ENCODE results near the gene DLGAP1. TPM values are rescaled to one million over a fixed set of nuclear protein-coding genes. Genes with fewer than 3 reads are reported as not detected.

DLGAP1 gene
- total RNA-seq, 1 experiment from 2014 or later: 23.2 TPM

GRCh38 chr18:3451989-3452749 lies 1002.9 kb downstream of the DLGAP1 start:
- Mint-ChIP-seq H3K4me1 (peaks cover 36 to 37% of the 10 kb centered on the region in 2 experiments), H3K9me3 (peaks cover 4 to 17% of the 10 kb centered on the region in 2 experiments; a peak in 4 of 5 replicates), H3K4me3 (peak overlapping the region; percentile 98 to 99), H3K27me3 (ENCODE audit: low read depth) (peaks cover 2% of the 10 kb centered on the region; the same call in 1 of the 2 replicates), H3K27ac (peak overlapping the region; percentile 97 to 99 (median 97)), H3K36me3 (ENCODE audit: insufficient read depth in 1 of 3, low read depth in 3 of 3) (peaks cover 46 to 53% (median 53%) of the 10 kb centered on the region in 3 experiments)
- no CpG with 5 or more reads among the region's 53 CpGs for WGBS (ENCODE audit: extremely low coverage, insufficient read length, low lambda C conversion rate)
- peaks cover 5% of the 10 kb centered on the region; the same call in 1 of the 2 replicates for H3K4me1 ChIP-seq (ENCODE audit: insufficient read depth, low read length)
- H3K79me1 ChIP-seq (ENCODE audit: insufficient read depth, low read depth, low read length, poor library complexity, severe bottlenecking): no peaks in the 10 kb centered on the region
- H3K9ac ChIP-seq (ENCODE audit: extremely low read depth, insufficient read length, low read length): peak overlapping the region; percentile 96
- H3K23ac ChIP-seq (ENCODE audit: insufficient read length, low read depth, low read length): no peak overlapping the region
- no peaks in the 10 kb centered on the region for H4K20me1 ChIP-seq (ENCODE audit: control insufficient read depth, insufficient read depth, insufficient read length)
- H3K4ac ChIP-seq (ENCODE audit: low read depth, low read length): no peak overlapping the region
- peaks cover 47% of the 10 kb centered on the region; the same call in 1 of the 2 replicates for H3K79me2 ChIP-seq (ENCODE audit: insufficient read depth, low read length)
- no peak for DNase-seq
- H2BK12ac ChIP-seq (ENCODE audit: insufficient read length, low read depth, low read length): no peak overlapping the region
- H3K14ac ChIP-seq (ENCODE audit: insufficient read depth, low read length): peak overlapping the region; percentile 49
- H2BK5ac ChIP-seq (ENCODE audit: insufficient read length, low read length): no peak overlapping the region
- H2AK5ac ChIP-seq (ENCODE audit: insufficient read length, low read length): no peak overlapping the region
- H3K9me3 ChIP-seq (ENCODE audit: control insufficient read depth, low read depth, low read length): no peaks in the 10 kb centered on the region
- no peak overlapping the region for H2BK15ac ChIP-seq (ENCODE audit: low read depth, low read length)
- TF ChIP-seq CTCF (conservative IDR thresholded peaks at IDR 0.05): no peak
- no peak overlapping the region for H3K56ac ChIP-seq (ENCODE audit: insufficient read length, low read depth, low read length)
- no peak overlapping the region for H3T11ph ChIP-seq (ENCODE audit: low read length)
- peak overlapping the region; percentile 59 for H3K18ac ChIP-seq (ENCODE audit: insufficient read length, low read depth, low read length)
- no peak overlapping the region for H2AFZ ChIP-seq (ENCODE audit: low read length)
- H4K91ac ChIP-seq (ENCODE audit: insufficient read length, low read depth, low read length): no peak overlapping the region
- peaks cover 32% of the 10 kb centered on the region for H3K23me2 ChIP-seq (ENCODE audit: insufficient read length, low read depth, low read length, poor library complexity, severe bottlenecking)
- H3K27me3 ChIP-seq (ENCODE audit: insufficient read depth, low read length): no peaks in the 10 kb centered on the region
- H3K4me2 ChIP-seq (ENCODE audit: insufficient read depth, insufficient read length, low read length): peak overlapping the region; percentile 97
- H2BK120ac ChIP-seq (ENCODE audit: low read depth, low read length, poor library complexity, severe bottlenecking): no peak overlapping the region
- no peak overlapping the region for H4K5ac ChIP-seq (ENCODE audit: insufficient read length, low read depth, low read length)
- no peak overlapping the region for H4K8ac ChIP-seq (replicated peaks; ENCODE audit: insufficient read length, low read depth, low read length)
- peak overlapping the region; percentile 62 for H3K27ac ChIP-seq (ENCODE audit: insufficient read length, low read depth, low read length)
- H2BK20ac ChIP-seq (ENCODE audit: low read depth, low read length, poor library complexity, severe bottlenecking): no peak overlapping the region
